Activated CD4-positive, alpha-beta T cell treated with anti-CD3 and anti-CD28 coated beads for 36 hours (primary cell): Measurements from ENCODE around the gene MXD4. TPM values are rescaled to one million over a fixed set of nuclear protein-coding genes. Genes with fewer than 3 reads are reported as not detected.

ENCODE experiments used
- ATAC-seq: fragments of 200-7000 bp; cut with Tn5 transposase; one replicate; pipeline ENCODE4 v1.10.0; 2021; ENCODE audit warnings: mild to moderate bottlenecking, moderate library complexity
- CTCF ChIA-PET: fragments of 350-600 bp; sonication (Branson Sonifier 250); formaldehyde crosslinking; loops from one replicate; lab custom pipeline; 2021; ENCODE audit warnings: antibody characterized with exemption; lab: Charles Lee
- POLR2A ChIA-PET: fragments of 350-600 bp; sonication (Branson Sonifier 250); formaldehyde crosslinking; loops from one replicate; lab custom pipeline; 2021; ENCODE audit warnings: antibody characterized with exemption, inconsistent platforms; lab: Charles Lee
- DNase-seq: peaks from one replicate; pipeline ENCODE4 v3.0.0-alpha.2; 2020
- H3K27ac Mint-ChIP-seq: one replicate; pipeline ENCODE4 v1.8.0; 2021; ENCODE audit warnings: mixed read lengths
- H3K27me3 Mint-ChIP-seq: one replicate; pipeline ENCODE4 v1.8.0; 2021; ENCODE audit warnings: mixed read lengths
- H3K36me3 Mint-ChIP-seq: one replicate; pipeline ENCODE4 v1.8.0; 2021; ENCODE audit warnings: low read depth, mixed read lengths
- H3K4me1 Mint-ChIP-seq: one replicate; pipeline ENCODE4 v1.8.0; 2021; ENCODE audit warnings: mixed read lengths
- H3K4me3 Mint-ChIP-seq: one replicate; pipeline ENCODE4 v1.8.0; 2021; ENCODE audit warnings: mild to moderate bottlenecking, moderate library complexity, mixed read lengths
- H3K9me3 Mint-ChIP-seq: one replicate; pipeline ENCODE4 v1.8.0; 2021; ENCODE audit warnings: low read depth, mixed read lengths
- intact Hi-C, 2 experiments: fragments of 100-400 bp; cut with DNase I in 1 of 2; cut with micrococcal nuclease in 1 of 2; formaldehyde crosslinking; loops; one replicate each; pipeline versions ENCODE4 v1.14.2 to v1.15.1; 2022 to 2024; cut with DNase I, micrococcal nuclease
- total RNA-seq, 2 experiments: library from RNA; stranded (reverse); gene quantifications; one replicate each; pipeline ENCODE4 v1.2.3, GENCODE V29; 2021

The MXD4 gene
- total RNA-seq, 2 experiments from 2014 or later, result 1.6 to 2.3 TPM

DNA sequence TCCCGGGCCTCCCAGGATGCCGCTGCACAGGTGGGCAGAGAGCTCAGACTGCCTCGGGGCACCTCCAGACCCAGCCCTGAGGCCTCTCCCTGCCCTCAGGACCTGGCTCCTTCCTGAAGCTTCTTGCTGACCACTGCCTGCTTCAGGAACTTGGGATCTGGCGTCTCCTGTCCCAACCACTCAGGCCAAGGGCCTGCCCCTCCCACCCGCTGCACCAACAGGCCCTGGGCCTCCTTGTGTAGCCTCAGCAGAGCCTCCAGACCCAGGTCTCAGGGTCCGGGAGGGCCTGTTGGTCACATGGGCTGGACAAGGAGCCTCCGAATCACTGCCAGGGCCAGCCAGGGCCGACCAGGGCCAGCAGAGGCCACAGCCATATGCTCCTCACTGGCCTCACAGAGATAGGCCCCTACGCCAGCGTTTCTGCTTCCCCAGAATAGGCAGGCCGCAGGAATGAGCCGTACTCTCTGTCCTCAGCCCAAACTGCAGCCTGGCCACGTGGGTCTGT, 2.8 kb downstream of the MXD4 start:
- H3K4me3 Mint-ChIP-seq, result no peak overlapping the region
- H3K27me3 Mint-ChIP-seq, result no peaks in the 10 kb centered on the region
- peaks cover 2% of the 10 kb centered on the region for H3K4me1 Mint-ChIP-seq
- no peaks in the 10 kb centered on the region for H3K9me3 Mint-ChIP-seq
- no peaks in the 10 kb centered on the region for H3K36me3 Mint-ChIP-seq
- ChIA-PET POLR2A (no interaction called here), CTCF (interaction anchor here (2.0 kb wide), 1 partner anchor 39 kb away, joined by 4 read pairs; no protein-coding TSS in a partner anchor)
- ATAC-seq, result no peak
- intact Hi-C loops, result no loop called here
- H3K27ac Mint-ChIP-seq, result no peak overlapping the region
- DNase-seq, result peak; percentile 3

DNA sequence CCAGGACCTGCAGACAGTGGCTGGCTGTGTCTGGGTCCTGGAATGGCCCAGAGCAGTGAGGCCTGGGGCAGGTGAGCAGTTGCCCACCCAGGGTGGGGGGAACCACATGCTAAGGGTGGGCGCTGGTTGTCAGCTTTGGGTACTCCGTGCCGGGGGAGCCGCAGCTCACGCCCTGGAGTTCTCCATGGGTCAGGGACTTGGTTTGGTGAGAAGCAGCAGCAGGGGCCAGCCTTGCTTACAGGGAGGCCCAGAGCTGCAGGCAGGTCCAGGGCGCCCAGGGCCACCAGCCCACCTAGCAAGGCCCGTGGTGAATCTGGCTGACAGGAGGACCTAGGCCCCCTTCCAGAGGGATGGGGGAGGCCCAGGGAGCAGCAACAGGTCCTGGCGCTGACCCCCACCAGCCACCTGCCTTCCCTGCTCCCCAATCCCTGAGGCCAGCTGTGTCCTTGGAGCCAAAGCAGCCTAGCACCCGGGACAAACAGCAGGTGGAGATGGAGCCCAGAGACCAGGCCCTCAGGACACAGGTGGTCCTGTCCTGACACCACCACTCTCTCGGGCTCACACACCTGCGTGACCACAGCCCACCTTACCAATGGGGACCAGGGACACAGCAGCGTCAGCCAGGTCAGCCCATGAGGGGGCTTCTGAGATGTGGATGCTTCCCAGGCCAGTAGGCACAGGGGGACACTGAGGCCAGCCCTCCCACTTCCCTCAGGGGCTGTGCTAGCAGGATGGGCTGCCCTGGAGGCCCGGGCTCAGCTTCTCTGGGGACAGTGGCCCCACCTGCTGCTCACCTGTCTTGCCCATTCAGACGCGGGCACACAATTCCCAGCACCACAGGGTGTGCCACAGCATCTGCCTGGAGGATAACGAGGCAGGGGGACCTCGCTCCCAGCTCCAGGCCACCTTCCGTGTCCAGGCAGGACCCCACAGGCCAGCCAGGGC, 3.5 kb downstream of the MXD4 start:
- no peaks in the 10 kb centered on the region for H3K27me3 Mint-ChIP-seq
- DNase-seq, result peak; percentile 4

DNA sequence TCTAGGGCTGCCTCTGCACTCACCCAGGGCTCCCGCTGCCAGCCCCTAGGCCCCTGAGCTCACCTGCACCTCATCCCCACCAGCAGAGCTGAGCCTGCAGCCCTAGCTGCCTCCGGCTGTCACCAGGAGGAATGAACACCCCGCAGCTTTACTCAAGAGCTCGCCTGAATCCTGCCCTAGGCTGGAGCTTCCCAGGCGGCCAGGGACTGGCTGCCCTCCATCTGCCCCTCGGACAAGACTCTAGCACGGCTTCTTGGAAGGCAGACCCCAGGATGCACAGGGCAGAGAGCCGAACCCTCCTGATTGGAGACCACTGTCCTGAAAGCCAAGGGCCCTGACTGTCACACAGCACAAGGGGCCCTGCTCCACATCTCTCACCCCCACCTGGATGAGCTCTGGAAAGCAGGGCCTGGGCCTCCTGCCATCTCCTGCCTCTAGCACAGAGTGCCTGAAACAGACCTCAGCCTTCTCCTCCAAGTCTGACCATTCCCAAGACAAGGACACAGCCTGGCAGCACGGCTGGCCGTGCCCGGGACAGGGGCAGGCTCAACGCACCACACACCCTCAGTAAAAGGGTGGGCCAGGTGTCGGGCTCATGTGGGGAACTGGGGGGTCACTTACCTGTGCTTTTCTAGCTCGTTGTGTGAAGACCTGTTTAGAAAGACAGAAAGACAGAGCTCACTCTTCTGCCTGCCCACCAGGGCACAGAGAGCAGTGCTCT, 4.4 kb downstream of the MXD4 start:
- ChIA-PET POLR2A (no interaction called here), CTCF (no interaction called here)
- intact Hi-C loops, result no loop called here

More for the DNA sequence above, 3.5 kb downstream of the MXD4 start:
- Mint-ChIP-seq H3K36me3 (no peaks in the 10 kb centered on the region), H3K27ac (no peak overlapping the region), H3K4me3 (no peak overlapping the region), H3K9me3 (no peaks in the 10 kb centered on the region), H3K4me1 (peaks cover 2% of the 10 kb centered on the region)
- no peak for ATAC-seq
- POLR2A ChIA-PET, result no interaction called here
- CTCF ChIA-PET, result interaction anchor here (0.8 to 2.0 kb wide), 2 partner anchors 38 to 360 kb away, joined by 3 to 4 read pairs; no protein-coding TSS in a partner anchor
- intact Hi-C loops, result no loop called here

DNA sequence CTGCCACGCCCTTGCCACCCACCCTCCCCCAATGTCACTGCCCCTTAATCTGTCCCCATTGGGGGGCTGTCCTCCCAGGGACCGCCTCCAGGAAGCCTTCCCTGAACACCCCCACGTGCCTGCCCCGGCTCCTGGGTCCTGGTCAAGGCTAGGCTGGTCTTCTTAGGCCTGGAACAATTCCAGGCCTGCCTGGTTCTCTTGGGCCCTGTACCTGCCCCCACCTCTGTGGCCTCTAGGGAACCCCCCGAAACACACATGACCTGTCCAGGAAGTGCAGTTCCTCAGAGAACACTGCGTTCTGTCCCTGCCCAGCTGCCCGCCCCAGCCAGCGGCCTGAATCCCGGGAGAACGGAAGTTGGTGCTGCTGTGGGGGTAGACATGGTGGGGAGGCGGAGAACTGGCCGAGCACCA, 5.1 kb downstream of the MXD4 start:
- DNase-seq (peak; percentile 1), ATAC-seq (no peak)
- H3K9me3 Mint-ChIP-seq, result no peaks in the 10 kb centered on the region
- H3K27ac Mint-ChIP-seq, result no peak overlapping the region
- CTCF ChIA-PET, result interaction anchor here (1.5 kb wide), 1 partner anchor 16 kb away, joined by 3 read pairs; no protein-coding TSS in a partner anchor
- H3K36me3 Mint-ChIP-seq, result no peaks in the 10 kb centered on the region
- H3K4me1 Mint-ChIP-seq, result peaks cover 2% of the 10 kb centered on the region
- intact Hi-C loops, result no loop called here
- POLR2A ChIA-PET, result no interaction called here
- H3K4me3 Mint-ChIP-seq, result no peak overlapping the region
- H3K27me3 Mint-ChIP-seq, result no peaks in the 10 kb centered on the region

More for the DNA sequence above, 4.4 kb downstream of the MXD4 start:
- DNase-seq (peak; percentile 3), ATAC-seq (no peak)
- peaks cover 2% of the 10 kb centered on the region for H3K4me1 Mint-ChIP-seq
- no peaks in the 10 kb centered on the region for H3K27me3 Mint-ChIP-seq
- H3K27ac Mint-ChIP-seq, result no peak overlapping the region
- no peaks in the 10 kb centered on the region for H3K36me3 Mint-ChIP-seq
- H3K9me3 Mint-ChIP-seq, result no peaks in the 10 kb centered on the region
- H3K4me3 Mint-ChIP-seq, result no peak overlapping the region

DNA sequence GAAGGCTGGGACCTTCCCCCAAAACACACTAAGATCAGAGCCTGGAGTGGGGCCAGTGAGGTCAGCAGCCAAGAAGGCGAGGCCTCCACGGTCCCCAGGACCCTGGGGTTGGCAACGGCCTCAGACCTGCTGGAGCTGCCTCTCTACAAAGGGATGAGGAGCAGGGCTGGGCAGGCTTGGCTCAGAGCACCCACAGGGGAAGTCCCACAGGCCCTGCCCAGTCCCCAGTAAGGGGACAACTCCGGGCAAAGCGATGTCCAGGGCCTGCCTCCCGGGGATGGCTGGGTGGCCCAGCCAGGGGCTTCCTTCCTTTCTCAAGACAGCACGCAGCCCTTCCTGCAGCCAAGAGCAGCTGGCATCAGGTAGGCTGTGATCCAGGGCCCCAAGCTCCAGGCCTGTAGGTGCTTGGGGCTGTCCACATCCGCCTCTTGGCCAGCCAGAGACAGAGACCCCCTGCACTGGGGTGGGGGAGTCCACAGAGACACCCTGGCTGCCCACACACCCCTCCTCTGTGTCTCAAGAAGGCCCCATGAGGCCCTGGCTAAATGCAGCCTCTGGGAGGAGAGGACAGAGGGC, 5.7 kb downstream of the MXD4 start:
- POLR2A ChIA-PET, result no interaction called here
- Mint-ChIP-seq H3K27ac (no peak overlapping the region), H3K9me3 (no peaks in the 10 kb centered on the region), H3K4me3 (no peak overlapping the region), H3K4me1 (peaks cover 2% of the 10 kb centered on the region), H3K27me3 (no peaks in the 10 kb centered on the region), H3K36me3 (no peaks in the 10 kb centered on the region)
- no peak for ATAC-seq
- CTCF ChIA-PET, result interaction anchor here (1.5 kb wide), 1 partner anchor 16 kb away, joined by 3 read pairs; no protein-coding TSS in a partner anchor
- intact Hi-C loops, result no loop called here
- peak; percentile 4 for DNase-seq

DNA sequence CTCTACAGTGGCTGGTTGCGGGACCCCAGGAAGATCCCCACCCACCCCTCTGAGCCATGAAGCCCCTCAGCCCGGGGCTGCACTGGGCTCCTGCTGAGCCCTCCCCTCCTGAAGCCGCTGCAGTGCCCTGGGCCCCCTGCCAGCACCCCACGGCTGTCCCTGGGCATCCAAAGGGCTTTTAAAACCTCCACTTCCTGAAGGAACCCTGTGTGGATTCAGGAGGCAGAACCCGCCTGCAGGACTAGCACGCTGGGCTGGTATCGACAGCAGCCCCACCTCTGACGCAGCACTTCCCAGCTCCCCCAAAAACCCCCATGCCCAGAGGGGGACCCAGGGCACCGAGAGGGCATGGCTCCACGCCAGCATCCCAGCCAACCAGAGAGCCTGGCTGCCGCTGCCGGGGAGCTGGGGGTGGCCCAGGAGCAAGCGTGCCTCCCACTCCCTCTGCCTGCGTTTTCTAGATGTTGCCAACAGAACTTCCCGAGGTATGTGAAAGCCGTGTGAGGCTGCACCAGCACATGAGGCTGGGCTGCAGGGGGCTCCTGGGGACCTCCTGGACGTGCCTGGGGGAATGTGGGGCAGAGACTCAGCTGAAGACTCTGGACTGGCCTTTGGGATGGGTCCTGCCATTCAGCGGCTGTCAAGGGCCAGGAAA, 6.3 kb downstream of the MXD4 start:
- Mint-ChIP-seq H3K4me3 (no peak overlapping the region), H3K4me1 (peaks cover 2% of the 10 kb centered on the region), H3K27me3 (no peaks in the 10 kb centered on the region), H3K36me3 (no peaks in the 10 kb centered on the region), H3K27ac (no peak overlapping the region), H3K9me3 (no peaks in the 10 kb centered on the region)
- intact Hi-C loops, result no loop called here
- DNase-seq (peak; percentile 5), ATAC-seq (no peak)
- CTCF ChIA-PET, result interaction anchor here (1.5 kb wide), 1 partner anchor 15 kb away, joined by 3 read pairs; no protein-coding TSS in a partner anchor
- POLR2A ChIA-PET, result no interaction called here

DNA sequence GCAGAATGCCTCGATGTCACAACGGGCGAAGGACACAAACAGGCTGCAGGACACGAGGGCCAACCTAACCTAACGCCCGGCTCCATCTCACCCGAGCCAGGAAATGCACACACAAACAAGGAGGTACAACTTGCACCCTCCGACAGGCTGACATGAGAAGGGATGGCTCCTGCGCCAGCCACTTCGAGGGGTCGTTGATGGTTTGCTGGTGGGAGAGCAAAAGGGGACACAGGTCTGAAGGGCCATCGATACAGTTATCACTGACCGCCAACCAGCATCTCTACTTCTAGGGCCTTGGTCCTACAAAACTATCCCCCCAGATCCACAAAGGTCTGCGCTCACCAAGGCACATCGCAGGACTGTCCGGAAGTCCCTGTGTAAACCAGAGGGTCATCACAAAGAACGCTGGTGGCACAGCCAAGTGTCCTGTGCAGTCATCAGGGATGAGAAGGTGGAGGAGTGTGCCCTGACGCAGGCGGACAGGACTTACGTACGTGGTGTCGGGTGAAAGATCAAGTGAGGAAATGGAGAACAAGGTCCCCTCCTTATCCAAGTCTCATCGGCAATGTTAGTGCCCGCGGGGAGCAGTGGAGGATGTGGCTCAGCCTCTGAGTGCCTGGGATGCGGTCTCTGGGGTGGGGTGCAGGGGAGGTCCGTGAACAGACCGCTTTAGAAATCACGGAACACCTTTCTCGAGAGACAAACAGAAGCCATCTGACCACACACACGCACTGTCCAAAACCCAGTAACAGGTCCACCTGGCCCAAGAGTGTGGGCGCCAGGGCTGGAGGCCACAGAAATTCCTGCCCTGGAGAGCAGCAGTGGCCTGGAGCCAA, 7.0 kb downstream of the MXD4 start:
- no peak overlapping the region for H3K27ac Mint-ChIP-seq
- DNase-seq (no peak), ATAC-seq (no peak)
- intact Hi-C loops, result no loop called here
- H3K9me3 Mint-ChIP-seq, result no peaks in the 10 kb centered on the region
- no peak overlapping the region for H3K4me3 Mint-ChIP-seq
- ChIA-PET POLR2A (no interaction called here), CTCF (interaction anchor here (0.6 to 1.5 kb wide), 3 partner anchors 14 to 29 kb away, joined by 3 to 7 read pairs (median 4); no protein-coding TSS in a partner anchor)
- H3K36me3 Mint-ChIP-seq, result no peaks in the 10 kb centered on the region
- H3K4me1 Mint-ChIP-seq, result no peaks in the 10 kb centered on the region
- no peaks in the 10 kb centered on the region for H3K27me3 Mint-ChIP-seq

DNA sequence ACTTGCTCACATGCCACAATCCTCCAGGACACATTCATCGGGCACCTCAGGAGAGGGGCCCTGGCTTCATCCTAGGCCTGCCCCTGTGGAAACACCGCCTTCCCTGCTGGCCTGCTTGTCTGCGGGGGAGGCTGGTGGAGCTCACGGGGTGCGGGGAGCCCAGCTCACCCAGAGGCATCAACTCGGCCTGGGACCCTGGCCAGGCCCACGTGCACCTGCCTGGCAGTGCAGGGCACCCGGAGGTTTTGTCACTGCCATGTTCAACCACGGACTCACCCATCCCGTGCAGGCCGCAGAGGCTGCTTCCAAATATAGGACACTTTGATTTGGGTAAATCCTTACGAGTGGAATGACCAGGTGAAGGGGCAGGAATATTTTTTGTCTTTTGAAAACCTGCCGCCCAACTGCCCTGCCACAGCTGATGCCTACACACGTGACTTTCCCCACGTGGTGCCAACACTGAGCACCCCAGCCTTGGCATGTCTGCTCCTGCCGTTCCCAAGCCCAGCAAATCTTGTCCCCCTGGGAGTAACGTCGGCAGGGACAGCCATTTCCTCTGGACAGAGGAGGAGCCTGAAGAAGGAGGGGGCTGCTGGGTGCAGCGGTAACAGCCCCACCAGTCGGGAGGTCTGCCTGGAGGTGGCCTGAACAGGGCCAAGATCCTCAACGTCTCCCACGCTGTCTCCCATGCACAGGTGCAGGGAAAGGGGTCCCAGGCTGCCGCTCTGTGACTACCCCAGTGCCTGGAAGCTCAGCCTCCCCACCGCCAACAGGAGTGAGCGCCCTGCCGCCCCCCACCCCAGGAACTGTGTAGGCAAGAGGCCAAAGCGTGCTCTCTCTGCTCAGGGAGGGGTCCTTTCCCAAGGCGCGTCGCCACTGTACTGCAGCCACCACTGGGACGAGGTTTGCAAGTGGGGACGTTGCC, 8.5 kb downstream of the MXD4 start:
- no peaks in the 10 kb centered on the region for H3K4me1 Mint-ChIP-seq
- H3K27me3 Mint-ChIP-seq, result no peaks in the 10 kb centered on the region
- CTCF ChIA-PET, result no interaction called here
- POLR2A ChIA-PET, result no interaction called here
- no peak overlapping the region for H3K27ac Mint-ChIP-seq
- no peaks in the 10 kb centered on the region for H3K36me3 Mint-ChIP-seq
- H3K4me3 Mint-ChIP-seq, result no peak overlapping the region
- intact Hi-C loops, result no loop called here
- ATAC-seq (no peak), DNase-seq (no peak)
- no peaks in the 10 kb centered on the region for H3K9me3 Mint-ChIP-seq

DNA sequence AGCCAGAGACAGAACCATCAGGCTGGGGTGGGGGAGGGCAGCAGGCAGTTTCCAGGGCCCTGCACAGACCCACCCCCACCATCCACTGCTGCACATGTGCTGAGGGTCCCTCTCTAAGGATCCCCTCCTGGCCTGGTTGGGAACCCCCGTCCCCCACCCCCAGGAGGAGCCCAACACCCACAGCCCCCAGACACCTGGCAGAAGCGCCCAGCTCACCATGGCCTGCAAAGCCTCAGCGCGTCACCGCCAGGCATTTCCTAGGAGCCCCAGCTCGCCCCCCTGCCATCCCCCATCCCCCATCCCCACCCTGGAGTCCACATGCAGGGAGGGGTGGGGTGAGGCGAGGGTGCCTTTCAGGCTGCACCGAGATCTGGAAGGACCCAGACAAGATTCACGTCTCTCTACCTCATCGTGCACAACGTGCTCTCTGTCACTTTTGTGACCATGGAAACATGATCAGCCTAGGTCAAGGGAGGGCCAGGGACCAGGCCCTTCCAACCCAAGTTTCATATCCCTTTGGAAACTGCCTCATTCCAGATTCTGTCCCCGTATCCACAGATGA, 9.3 kb downstream of the MXD4 start:
- no peak for DNase-seq

More for the DNA sequence above, 9.3 kb downstream of the MXD4 start:
- H3K36me3 Mint-ChIP-seq, result no peaks in the 10 kb centered on the region
- H3K4me1 Mint-ChIP-seq, result no peaks in the 10 kb centered on the region
- intact Hi-C loops, result no loop called here
- no peak overlapping the region for H3K4me3 Mint-ChIP-seq
- ChIA-PET POLR2A (no interaction called here), CTCF (no interaction called here)
- ATAC-seq, result no peak
- H3K27me3 Mint-ChIP-seq, result no peaks in the 10 kb centered on the region
- no peaks in the 10 kb centered on the region for H3K9me3 Mint-ChIP-seq
- H3K27ac Mint-ChIP-seq, result no peak overlapping the region
